Endothelial cell of umbilical vein (primary cell): Measurements from ENCODE around the gene MSANTD2. TPM values are rescaled to one million over a fixed set of nuclear protein-coding genes. Genes with fewer than 3 reads are reported as not detected.

Source experiments
- BruUV-seq: library from RNA; stranded (reverse); fragments of 400-500 nt; replicated peaks from 2 replicates; lab custom pipeline; 2021; lab: Mats Ljungman, UMichigan
- CTCF ChIA-PET: fragments of 300-600, 350-600 bp; sonication (Branson Sonifier 250); formaldehyde crosslinking; loops from one replicate; lab custom pipeline; 2021; ENCODE audit warnings: antibody characterized with exemption, inconsistent platforms; lab: Charles Lee
- POLR2A ChIA-PET: fragments of 300-600, 350-600 bp; sonication (Branson Sonifier 250); formaldehyde crosslinking; loops from one replicate; lab custom pipeline; 2021; ENCODE audit warnings: antibody characterized with exemption, inconsistent platforms; lab: Charles Lee
- DNase-seq: peaks from one replicate; pipeline ENCODE4 v3.0.0-alpha.2; 2011; ENCODE audit warnings: low read depth, low spot score
- FAIRE-seq: peaks from 2 replicates; lab custom pipeline; 2011; peaks lifted over from hg19 to GRCh38; lab: Jason Lieb, UNC
- H2AFZ ChIP-seq: 2 replicates; pipeline ENCODE4 v1.6.0; 2012; ENCODE audit warnings: low read depth, low read length, control low read depth, inconsistent platforms
- H3K27ac ChIP-seq: 2 replicates; pipeline ENCODE4 v1.5.1; 2011; ENCODE audit warnings: low read depth, mild to moderate bottlenecking, control low read depth, low read length, moderate library complexity; ENCODE audit not compliant: insufficient read depth
- H3K27me3 ChIP-seq, 2 experiments: 2 replicates each; pipeline versions ENCODE4 v1.6.0 to v1.6.1; 2011; ENCODE audit warnings: low read length in 2 of 2, mixed read lengths in 1 of 2; ENCODE audit not compliant: control insufficient read depth in 2 of 2, insufficient read depth in 2 of 2
- H3K36me3 ChIP-seq, 2 experiments: 2 replicates in 1 of 2; 3 replicates in 1 of 2; pipeline ENCODE4 v1.5.1; 2011; ENCODE audit warnings: low read length in 2 of 2, mild to moderate bottlenecking in 1 of 2, moderate library complexity in 1 of 2; ENCODE audit not compliant: control insufficient read depth in 2 of 2, insufficient read depth in 2 of 2; ENCODE audit errors: extremely low read depth in 1 of 2
- H3K4me1 ChIP-seq: 3 replicates; pipeline ENCODE4 v1.5.1; 2011; ENCODE audit warnings: mild to moderate bottlenecking, low read length; ENCODE audit not compliant: control insufficient read depth, insufficient read depth; ENCODE audit errors: extremely low read depth
- H3K4me2 ChIP-seq: 2 replicates; pipeline ENCODE4 v1.6.1; 2011; ENCODE audit warnings: low read length, control low read depth, mixed read lengths; ENCODE audit not compliant: insufficient read depth
- H3K4me3 ChIP-seq, 3 experiments: fragments of 200-600 bp in 1 of 3; sonication (generic), shearing (Covaris generic) in 1 of 3; replicated peaks in 1 of 3; 2 replicates each; pipeline ENCODE4 v1.5.1; 2011 to 2016; ENCODE audit warnings: control low read depth in 3 of 3, low read length in 3 of 3, mild to moderate bottlenecking in 2 of 3, inconsistent platforms in 1 of 3, low read depth in 1 of 3, moderate library complexity in 1 of 3; ENCODE audit not compliant: insufficient read depth in 1 of 3
- H3K79me2 ChIP-seq: 2 replicates; pipeline ENCODE4 v1.6.0; 2012; ENCODE audit warnings: low read length, inconsistent platforms; ENCODE audit not compliant: control insufficient read depth, insufficient read depth
- H3K9ac ChIP-seq: replicated peaks from 2 replicates; pipeline ENCODE3; 2011; ENCODE audit warnings: low read length, control low read depth; ENCODE audit not compliant: insufficient read depth; ENCODE audit errors: extremely low read depth
- H3K9me1 ChIP-seq: replicated peaks from 3 replicates; pipeline ENCODE4 v1.6.0; 2011; ENCODE audit warnings: mild to moderate bottlenecking, low read length; ENCODE audit not compliant: control insufficient read depth, insufficient read depth; ENCODE audit errors: extremely low read depth
- H3K9me3 ChIP-seq: replicated peaks from 2 replicates; pipeline ENCODE4 v1.5.1; 2012; ENCODE audit warnings: low read length, inconsistent platforms; ENCODE audit not compliant: control insufficient read depth, insufficient read depth
- H4K20me1 ChIP-seq: replicated peaks from 2 replicates; pipeline ENCODE3; 2011; ENCODE audit warnings: mild to moderate bottlenecking, low read length; ENCODE audit not compliant: control insufficient read depth, insufficient read depth; ENCODE audit errors: extremely low read depth
- CTCF ChIP-seq, 2 donors: IDR thresholded peaks; 1 replicate in 1 of 2; 2 replicates in 1 of 2; pipeline ENCODE4 v1.5.1; 2011; ENCODE audit warnings: low read length in 2 of 2, mild to moderate bottlenecking in 2 of 2, moderate library complexity in 2 of 2, control low read depth in 1 of 2, inconsistent platforms in 1 of 2, low read depth in 1 of 2; ENCODE audit not compliant: insufficient read depth in 1 of 2; ENCODE audit errors: extremely low read depth in 1 of 2
- EZH2 ChIP-seq: IDR thresholded peaks from 2 replicates; pipeline ENCODE4 v1.6.1; 2012; ENCODE audit warnings: borderline replicate concordance, low read depth, mild to moderate bottlenecking, moderate library complexity, low read length, inconsistent platforms; ENCODE audit not compliant: severe bottlenecking
- FOS ChIP-seq: IDR thresholded peaks from 2 replicates; pipeline ENCODE4 v1.6.1; 2011; ENCODE audit warnings: mild to moderate bottlenecking, low read length, moderate library complexity, borderline replicate concordance; ENCODE audit not compliant: insufficient read depth
- GATA2 ChIP-seq: IDR thresholded peaks from 2 replicates; pipeline ENCODE4 v1.7.0; 2011; ENCODE audit warnings: low read depth, mild to moderate bottlenecking, moderate library complexity, mixed read lengths, low read length; ENCODE audit not compliant: insufficient read length, insufficient read depth
- JUN ChIP-seq: IDR thresholded peaks from 2 replicates; pipeline ENCODE4 v1.6.1; 2011; ENCODE audit warnings: borderline replicate concordance, low read depth; ENCODE audit not compliant: insufficient read length, insufficient read depth
- MAX ChIP-seq: IDR thresholded peaks from 2 replicates; pipeline ENCODE4 v1.6.1; 2011; ENCODE audit not compliant: insufficient read depth, insufficient read length
- MYC ChIP-seq: IDR thresholded peaks from one replicate; pipeline ENCODE4 v1.6.1; 2011; ENCODE audit warnings: mild to moderate bottlenecking, low read depth, low read length
- POLR2A ChIP-seq: IDR thresholded peaks from 2 replicates; pipeline ENCODE4 v1.6.1; 2012; ENCODE audit warnings: low read depth, mild to moderate bottlenecking, control low read depth, low read length
- POLR2AphosphoS5 ChIP-seq: IDR thresholded peaks from 2 replicates; pipeline ENCODE4 v1.6.1; 2012; ENCODE audit warnings: low read depth, mild to moderate bottlenecking, control low read depth, low read length, moderate library complexity; ENCODE audit not compliant: insufficient read depth
- dilution Hi-C: fragments of 300-500 bp; cut with MboI; formaldehyde crosslinking; loops from one replicate; pipeline ENCODE4 v1.15.0; 2019; ENCODE audit warnings: low sequenced_read_pairs; ENCODE audit not compliant: extremely low pct_ligation_motif_present
- intact Hi-C: fragments of 100-400 bp; cut with micrococcal nuclease; formaldehyde crosslinking; loops from one replicate; pipeline ENCODE4 v1.10.0; 2022
- polyA plus RNA-seq, 4 experiments: library from polyadenylated mRNA; depleted of rRNA in 3 of 4; stranded (reverse) in 3 of 4; unstranded in 1 of 4; fragments of >200 nt; gene quantifications; 2 replicates each; pipeline versions ENCODE4 v1.2.1 to v1.2.3, GENCODE V29; 2011 to 2012; ENCODE audit warnings: missing spikeins in 1 of 4
- total RNA-seq: library from RNA; stranded (reverse); gene quantifications from 2 replicates; pipeline ENCODE4 v1.2.3, GENCODE V29; 2021

The MSANTD2 gene
- total and polyA plus RNA-seq, 2 donors (not counting 3 experiments of a cell fraction or from before 2014, with no cell fraction given) = 5.5 to 23.2 TPM

GRCh38 chr11:124832571-124832970, 32.4 kb upstream of the MSANTD2 start:
- H4K20me1 ChIP-seq = no peaks in the 10 kb centered on the region
- no peaks in the 10 kb centered on the region for H3K79me2 ChIP-seq
- H3K4me1 ChIP-seq = peaks cover 10% of the 10 kb centered on the region
- CTCF ChIA-PET = interaction anchor here (0.6 to 8.5 kb wide), 9 partner anchors 20 to 188 kb away, joined by 3 to 191 read pairs (median 4); partner anchors contain the start of genes MSANTD2, SIAE and SPA17
- DNase-seq (no peak), FAIRE-seq (no peak)
- H3K27me3 ChIP-seq = peaks cover 0 to 5% of the 10 kb centered on the region in 2 experiments
- POLR2A ChIA-PET = no interaction called here
- H2AFZ ChIP-seq = no peak overlapping the region
- dilution Hi-C loops = loop anchor here (10.0 kb wide), 1 partner anchor 168 kb away; no protein-coding TSS in a partner anchor
- H3K4me3 ChIP-seq = no peak overlapping the region
- no peaks in the 10 kb centered on the region for H3K9me1 ChIP-seq
- H3K36me3 ChIP-seq = no peaks in the 10 kb centered on the region
- H3K9ac ChIP-seq = no peak overlapping the region
- BruUV-seq = no TSS peak
- H3K9me3 ChIP-seq = no peaks in the 10 kb centered on the region
- no peak overlapping the region for H3K27ac ChIP-seq
- TF ChIP-seq MYC (no peak), JUN (no peak), CTCF (IDR thresholded peaks at IDR 0.05; ENCODE audit: extremely low read depth in 1 of 2, insufficient read depth in 1 of 2, low read depth in 1 of 2, low read length in 2 of 2) (no peak), POLR2A (no peak), POLR2AphosphoS5 (no peak), GATA2 (no peak), FOS (no peak), MAX (no peak), EZH2 (no peak)
- H3K4me2 ChIP-seq = no peak overlapping the region
- intact Hi-C loops = no loop called here
